Thyroid gland (tissue), 4 donors: ENCODE data around the gene CDK5RAP3.

Experiments
- CTCF ChIP-seq, 6 experiments: fragments of 200-600 bp in 3 of 6; fragments of 450-650 bp in 3 of 6; sonication (generic) in 3 of 6; IDR thresholded peaks; one replicate each; pipeline ENCODE4 v1.5.1; 2016 to 2019; ENCODE audit warnings: antibody characterized with exemption in 6 of 6, mild to moderate bottlenecking in 2 of 6, inconsistent platforms in 1 of 6, moderate library complexity in 1 of 6
- POLR2A ChIP-seq, 2 donors: fragments of 450-650 bp; IDR thresholded peaks; one replicate each; pipeline ENCODE4 v1.6.1; 2017; ENCODE audit warnings: antibody characterized with exemption in 2 of 2, mild to moderate bottlenecking in 2 of 2, moderate library complexity in 1 of 2

DNA sequence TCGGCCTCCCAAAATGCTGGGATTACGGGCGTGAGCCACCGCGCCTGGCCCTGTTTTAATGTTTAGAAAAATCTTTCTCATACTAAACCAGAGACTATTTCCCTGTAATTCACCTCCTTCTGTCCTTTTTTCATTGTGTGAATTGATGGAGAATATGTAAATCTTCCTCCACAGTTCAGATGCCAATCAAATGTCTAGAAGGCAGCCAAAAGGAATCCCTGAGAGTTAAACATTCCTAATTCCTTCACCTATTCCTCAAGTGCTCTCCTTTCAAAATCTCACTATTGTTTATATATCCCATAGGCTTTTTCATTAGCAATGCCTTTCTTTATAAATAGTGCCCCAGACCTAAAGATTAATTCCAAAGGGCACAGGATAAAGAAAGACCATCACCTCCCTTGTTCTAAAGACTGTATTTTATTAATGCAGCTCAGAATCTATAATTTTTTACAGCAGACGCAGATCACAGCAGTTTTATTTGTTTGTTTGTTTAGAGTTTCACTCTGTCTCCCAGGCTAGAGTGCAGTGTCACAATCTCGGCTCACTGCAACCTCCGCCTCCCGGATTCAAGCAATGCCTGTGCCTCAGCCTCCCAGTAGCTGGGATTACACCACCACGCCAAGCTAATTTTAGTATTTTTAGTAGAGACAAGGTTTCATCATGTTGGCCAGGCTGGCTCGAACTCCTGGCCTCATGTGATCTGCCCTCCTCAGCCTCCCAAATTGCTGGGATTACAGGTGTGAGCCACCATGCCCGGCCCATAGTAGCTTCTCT lies 36.2 kb downstream of the CDK5RAP3 start:
- no peak for TF ChIP-seq CTCF (IDR thresholded peaks at IDR 0.05)
- no peak for TF ChIP-seq POLR2A (IDR thresholded peaks at IDR 0.05)
